Left forelimb (tissue), 1 donor: Measurements from ENCODE around the gene GRID2.
"Not testable (repeated sequence)": the region's sequence is repeated elsewhere in the genome, so short reads cannot be mapped to it uniquely, and the experiment has no call there.

Experiments used
- DNase-seq: peaks from one replicate; pipeline ENCODE4 v3.0.0-alpha.2; 2018; ENCODE audit warnings: low spot score

Gene GRID2

DNA sequence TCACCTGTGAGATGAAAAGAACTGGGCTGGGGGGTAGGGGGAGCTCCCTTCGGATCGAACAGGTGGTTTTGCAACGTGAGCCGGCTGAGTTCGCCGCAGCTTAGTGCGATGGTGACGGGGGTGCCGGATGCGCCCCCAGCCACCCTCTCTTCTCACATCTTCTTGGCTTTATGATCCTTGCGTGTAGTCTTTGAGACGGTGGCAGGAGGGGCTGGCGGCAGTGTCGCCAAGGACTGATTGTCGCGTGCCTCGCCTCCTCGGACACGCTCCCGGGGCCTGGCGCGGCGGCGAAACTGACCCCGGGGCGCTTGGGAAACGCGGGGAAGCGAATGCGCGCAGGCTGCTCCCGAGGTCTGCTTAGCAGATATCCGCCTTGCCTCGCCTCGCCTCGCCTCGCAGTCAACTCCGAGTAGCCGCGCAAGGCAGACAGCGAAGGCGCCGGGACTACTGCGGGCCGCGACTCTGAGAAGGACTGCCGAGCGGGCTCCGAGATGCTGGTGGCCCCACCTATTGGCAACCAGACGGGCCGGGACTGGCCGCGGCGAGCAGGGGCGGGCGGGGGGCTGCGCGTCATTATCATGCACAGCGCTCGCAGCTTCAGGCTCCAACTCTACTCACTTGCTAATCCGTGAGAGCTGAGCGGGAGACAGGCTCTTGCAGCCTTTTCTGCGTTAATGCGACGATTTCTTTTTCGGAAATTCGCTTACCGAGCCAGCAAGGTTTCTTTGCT lies 1.5 kb downstream of the GRID2 start:
- DNase-seq: peak; percentile 84

DNA sequence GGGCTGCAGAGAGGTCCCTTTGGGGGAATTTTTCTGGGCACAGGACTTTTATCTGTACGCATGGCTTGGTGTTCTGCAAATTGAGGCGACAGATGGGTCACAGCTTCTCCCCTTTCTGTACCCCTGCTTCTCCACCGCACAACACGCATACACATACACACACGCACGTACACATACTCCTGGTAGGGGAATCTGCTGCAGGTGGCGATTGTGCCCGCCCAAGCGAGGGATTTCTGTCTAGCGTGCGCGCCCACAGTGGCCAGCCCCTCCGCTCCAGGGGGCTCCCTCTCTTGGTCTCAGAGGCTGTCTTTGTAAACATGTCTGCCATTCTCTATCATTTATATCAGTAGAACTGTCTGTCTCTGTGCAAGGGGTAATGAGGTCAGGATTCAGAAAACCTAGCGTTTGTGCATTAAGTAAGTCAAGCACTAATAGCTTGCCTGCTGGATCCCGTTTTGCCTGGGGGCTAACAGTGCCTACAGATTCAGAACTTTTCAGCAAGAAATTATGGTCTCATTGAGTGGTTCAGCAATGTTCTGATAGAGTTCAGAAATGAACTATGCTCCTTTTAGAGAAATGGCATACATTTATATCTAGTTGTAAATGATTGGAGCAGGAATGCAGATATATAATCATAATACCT lies 2.2 kb downstream of the GRID2 start:
- DNase-seq: no peak

DNA sequence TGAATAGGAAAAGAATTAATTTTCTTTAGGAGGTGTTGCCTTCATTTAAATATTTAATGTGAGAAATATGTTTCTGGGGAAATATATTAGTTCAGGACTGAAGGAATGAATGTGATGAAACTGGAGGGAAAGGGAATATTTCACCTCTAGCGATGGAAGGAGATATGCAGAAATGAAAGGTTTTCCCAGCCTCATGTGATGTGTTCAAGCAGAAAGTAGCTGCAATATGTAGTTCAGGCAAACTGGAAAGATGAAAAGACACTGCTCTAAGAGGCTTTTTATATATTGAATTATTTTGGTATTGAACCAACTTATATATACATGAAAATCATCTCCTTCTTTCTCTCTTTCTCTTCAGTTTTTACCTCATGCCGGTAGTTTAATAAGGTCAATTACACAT lies 3.4 kb downstream of the GRID2 start:
- no peak for DNase-seq

DNA sequence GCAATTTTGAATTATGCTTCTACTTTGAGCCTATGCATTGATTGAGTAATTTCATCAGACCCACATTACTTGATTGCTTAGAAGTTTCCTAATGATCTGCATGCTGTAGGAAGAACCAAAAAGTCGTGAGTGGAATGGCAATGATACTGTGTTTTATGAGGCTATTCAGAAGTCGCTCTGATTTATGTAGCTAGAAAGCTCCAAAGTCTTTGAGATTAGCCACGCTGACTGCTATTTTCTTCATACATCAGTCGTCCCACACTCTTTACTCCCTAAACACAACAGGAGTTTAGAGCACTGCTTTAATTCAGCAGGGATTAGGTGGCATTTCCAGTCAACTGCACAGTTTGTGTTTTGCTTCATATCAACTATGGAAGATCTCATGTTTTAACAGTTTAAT lies 4.1 kb downstream of the GRID2 start:
- no peak for DNase-seq

DNA sequence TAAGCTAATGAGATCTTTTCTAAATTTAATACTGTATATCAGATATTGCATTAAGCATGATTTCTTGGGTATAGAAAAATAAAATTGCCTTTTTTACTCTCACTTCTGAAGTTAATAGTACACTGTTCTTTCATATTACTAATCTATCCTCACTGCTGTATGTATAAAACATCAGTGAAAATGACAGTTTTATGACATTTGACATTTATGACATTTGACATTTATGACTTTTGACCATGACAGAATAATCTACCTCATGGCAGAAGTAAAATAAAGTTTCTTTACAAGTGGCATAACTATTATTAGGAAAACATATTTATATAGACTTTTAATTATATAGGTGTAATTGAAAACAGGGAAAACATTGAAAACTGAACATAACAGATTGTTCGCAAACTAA lies 13.3 kb downstream of the GRID2 start:
- DNase-seq: no peak

DNA sequence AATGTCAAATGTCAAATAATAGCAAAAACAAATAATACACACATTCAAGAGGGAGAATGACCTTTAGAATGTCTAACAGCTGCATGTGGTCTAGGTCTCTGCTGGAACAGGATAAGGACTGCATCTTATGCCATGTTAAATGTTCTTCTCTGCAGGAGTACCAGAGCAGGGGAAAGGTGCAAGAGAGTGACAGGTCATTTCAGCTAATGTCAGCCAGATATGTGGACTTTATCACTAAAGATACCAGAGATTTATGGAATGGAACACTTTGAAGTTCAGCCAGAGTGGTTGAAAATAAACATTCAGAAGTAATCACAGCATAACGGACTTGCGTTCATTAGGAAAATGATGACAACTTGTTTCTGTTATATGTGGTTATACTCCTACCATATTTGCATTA lies 24.3 kb downstream of the GRID2 start:
- DNase-seq: no peak

DNA sequence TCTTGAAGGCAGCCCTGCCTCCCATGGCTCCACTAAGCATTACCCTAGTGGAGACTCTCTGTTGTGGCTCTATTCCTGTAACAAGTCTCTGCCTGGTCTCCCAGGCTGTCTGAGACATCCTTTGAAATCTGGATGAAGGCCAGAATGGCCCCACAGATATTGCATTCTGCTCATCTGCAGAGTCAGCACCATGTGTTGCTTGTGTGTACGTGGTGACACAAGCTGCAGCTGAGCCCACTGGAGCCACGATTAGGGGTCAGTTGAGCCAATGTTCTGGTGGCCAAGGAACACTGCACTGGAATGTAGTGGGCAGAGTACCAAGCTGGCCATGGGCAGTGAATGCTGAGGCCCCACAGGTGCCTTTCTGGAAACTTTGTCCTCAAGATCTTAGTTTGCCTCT lies 29.2 kb downstream of the GRID2 start:
- DNase-seq: no peak

DNA sequence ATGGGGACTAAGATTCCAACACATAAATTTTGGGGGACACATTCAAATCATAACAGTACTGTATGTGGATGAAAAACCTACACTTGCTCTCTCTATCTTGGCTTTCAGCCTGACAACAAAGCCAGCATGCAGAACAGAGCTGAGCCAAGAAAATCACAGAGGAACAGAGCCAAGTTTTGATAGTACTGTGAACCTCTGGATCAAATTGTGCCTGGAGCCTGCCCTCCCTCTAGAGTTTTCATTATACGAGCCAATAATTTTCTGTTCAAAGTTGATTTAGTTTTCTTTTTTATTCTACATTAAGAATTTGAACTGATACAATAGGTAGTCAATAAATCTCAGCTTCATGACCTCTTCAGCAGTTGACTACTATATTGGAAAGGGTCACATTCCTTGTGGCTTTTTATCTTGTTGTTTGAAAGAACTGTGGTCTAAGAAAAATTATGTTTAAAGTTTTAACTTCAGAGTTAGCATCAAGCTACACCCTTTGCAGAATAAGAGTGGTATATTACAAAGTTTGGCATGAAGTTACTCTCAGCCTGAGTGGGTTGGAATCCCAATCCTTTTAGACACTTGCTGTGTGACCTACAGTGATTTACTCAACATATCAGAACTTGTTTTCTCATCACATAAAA lies 31.1 kb downstream of the GRID2 start:
- DNase-seq: no peak

DNA sequence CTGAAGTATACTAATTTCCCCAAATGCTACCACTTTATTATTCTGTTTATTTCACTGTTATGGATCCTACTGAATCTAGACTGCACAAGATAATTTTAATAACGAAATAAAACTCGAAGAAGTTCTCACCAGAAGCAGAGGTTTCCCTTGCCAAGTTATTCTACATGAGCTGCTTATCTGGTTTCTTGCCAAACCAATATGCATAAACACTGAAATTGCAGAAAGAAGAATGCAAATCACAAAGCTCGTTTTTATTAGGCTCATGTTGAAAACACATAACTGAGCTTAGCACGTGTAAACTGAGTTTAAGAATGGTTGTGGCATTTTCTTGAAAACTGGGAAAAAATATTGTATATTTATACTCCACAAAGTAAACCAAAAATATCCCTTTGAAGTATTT lies 35.9 kb downstream of the GRID2 start:
- no peak for DNase-seq

DNA sequence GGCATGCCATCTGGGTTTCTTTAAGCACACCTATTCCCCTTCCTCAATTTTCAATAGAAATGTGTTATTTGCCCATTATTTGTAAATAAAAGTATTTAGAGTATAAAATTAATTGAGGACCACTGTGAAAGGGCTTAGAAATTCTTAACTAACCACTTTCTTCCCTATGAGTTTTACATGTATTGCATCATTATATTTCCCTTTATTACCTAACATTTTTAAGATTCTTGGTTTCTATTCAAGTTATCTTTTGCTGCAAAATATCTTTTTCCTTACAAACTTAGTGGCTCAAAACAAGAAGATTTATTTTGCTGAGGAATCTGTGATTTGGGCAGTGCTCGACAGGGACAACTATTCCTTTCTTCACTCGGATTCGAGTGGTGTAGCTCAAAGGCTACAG lies 40.5 kb downstream of the GRID2 start:
- no peak for DNase-seq

DNA sequence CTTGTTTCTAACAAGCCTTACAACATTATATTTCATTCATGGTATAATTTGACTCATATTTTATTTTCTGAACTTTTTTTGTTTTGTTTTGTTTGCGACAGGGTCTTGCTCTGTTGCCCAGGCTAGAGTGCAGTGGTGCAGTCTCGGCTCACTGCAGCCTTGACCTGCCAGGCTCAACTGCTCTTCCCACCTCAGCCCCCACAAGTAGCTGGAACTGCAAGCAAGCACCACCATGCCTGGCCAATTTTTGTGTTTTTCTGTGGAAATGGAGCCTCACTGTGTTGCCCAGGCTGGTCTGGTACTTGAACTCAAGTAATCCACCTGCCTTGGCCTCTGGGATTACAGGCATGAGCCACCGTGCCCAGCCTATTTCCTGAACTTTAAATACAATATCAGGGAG lies 42.5 kb downstream of the GRID2 start:
- no peak for DNase-seq

DNA sequence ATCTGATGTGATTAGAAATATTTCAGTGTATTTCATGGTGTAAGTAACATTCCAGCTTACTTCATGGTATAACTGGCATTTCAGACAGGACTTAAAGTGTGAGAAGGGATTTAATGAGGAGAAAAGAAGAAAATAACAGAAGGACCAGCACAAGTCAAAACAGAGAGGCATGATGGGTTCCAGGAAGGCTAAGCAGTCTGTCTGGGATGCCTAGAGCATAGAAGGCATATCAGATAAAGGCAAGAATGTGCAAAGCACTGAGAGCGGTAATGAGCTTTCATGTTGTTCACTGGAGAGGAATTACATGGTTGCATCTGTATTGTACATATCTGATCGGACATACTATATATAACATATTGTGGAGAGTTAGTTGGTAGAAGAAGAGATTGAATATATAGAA lies 54.2 kb downstream of the GRID2 start:
- DNase-seq: no peak

DNA sequence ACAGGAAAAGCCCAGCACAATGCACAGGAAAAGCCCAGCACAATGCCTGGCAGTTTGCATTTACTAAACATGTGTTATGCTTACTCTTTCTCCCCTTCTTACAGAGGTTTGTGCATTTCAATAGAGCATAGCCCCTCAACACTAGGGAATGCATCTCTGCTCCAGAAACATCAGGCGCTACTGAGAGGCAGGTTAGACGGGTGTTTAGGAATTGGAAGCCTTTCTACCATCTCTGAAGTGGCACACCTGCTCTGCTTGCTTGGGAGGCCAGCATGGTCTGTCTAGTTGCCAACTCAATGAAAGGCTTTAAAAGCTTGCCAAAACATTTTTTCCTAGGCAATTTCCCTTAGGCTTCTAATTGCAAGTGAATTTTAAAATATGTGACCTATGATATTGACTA lies 55.7 kb downstream of the GRID2 start:
- no peak for DNase-seq

DNA sequence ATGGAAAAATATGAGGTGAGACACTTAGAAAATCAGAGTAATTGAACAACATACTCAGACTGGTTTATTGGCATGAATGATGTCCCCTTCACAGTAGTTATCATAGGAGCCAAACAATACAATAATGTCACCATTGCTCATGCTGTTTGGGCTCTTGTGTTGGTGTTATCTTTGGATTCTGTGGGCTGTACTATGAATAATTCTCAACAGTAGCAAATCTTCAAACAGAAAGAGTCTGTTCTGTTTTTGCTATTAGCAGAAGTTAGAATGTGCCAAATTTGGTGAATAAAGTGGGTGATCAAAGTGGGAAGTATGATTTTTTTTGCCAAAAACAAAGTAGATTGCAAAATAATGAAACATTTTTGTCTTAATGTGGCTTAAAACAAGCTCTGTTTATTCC lies 58.3 kb downstream of the GRID2 start:
- no peak for DNase-seq

DNA sequence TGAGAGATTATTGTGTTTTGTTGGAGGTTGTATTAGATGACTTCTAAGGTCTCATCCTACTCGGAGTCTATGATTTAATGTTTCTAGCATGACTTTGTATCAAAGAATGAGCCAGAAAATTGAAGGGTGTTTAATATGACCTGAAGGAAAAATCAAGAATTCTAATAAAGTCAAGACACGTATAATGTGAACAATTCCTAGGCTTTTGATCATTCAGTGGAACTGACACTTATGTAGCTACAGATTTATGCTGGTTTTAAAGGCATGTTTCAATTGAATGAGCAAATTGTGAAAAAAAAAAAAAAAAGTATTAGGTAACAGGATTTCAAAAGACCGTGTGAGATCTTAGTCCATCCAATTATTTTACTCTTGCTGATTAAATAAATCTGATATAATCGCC lies 64.9 kb downstream of the GRID2 start:
- DNase-seq: no peak

DNA sequence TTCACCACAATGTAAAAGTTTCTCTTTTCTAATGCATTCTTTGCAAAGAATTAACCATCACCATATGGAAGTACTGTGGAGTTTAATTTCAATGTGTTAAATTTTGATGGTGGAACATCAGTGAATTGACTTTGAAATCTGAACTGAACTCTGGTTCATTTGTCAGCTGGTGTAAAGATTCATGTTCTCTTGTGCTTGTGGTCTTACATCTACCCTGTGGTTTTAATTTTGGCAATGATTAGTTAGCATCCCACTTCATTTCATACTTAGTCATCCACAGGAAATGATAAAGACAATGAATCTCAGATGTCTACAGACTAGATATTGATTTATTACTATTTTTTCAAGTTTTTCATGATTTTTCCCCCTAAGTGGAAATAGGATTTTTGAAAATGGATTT lies 77.8 kb downstream of the GRID2 start:
- DNase-seq: no peak

DNA sequence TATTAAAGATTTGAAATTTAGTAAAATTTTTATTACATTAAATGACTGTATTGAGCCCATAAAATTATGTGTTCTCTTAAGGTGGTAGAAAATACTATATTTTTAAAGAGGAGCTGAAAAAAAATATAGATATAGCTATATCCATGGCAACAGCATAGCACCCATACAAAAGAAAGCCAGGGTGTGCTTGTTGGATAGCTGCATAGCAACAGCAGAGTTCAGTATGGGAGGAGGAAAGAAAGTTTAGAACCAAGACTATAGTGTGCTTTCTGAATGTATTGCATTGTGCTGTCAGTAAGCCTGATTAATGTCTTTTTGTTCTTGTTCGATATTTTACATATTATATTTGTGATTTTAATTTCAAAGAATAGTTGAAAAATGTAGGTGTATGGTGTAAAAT lies 78.4 kb downstream of the GRID2 start:
- DNase-seq: no peak

DNA sequence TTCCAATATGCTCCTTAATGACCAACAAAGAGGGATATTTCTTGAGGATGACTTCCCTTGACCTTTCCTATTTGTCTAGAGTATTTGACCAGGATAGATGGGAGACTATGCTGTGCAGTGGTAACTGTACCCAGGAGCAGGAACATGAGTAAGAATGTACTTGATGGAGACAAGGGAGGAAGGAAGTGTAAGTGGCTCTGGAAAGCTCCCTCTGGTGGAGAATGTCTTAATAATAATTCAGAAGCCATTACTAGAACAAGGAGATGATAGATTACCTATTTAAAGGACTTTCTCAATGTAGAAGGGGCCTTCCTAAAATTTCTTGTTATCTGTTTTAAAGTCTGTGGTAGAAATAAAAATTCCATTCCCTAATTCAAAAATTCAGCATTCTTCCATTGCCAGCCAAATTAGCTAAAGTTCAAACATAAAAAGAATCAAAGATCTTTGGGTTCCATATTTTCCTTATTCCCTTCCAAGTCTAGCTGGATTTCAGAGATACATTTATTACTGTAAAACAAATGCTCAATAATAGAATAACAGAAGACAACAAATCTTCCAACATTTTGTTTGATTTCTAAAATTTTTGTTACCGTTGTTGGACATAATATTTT lies 83.8 kb downstream of the GRID2 start:
- DNase-seq: no peak

DNA sequence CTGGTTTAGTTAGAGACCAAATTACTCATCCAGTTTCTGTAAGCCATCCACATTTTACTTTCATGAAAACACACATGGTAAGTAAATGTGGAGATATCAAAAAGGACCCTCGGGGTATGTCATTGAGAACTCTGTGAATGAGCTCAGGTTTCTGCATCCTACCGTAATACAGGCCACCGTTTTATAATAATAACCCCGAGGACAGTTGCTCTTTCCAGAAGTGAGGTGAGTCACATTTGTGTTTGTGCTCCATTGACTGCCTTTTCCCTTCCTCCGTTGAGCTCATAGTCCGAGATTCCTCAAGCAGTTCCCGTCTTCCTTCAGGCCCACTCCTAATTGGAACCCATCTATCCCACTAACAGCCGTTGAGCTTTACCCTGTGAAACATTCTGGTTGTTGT lies 95.3 kb downstream of the GRID2 start:
- no peak for DNase-seq

DNA sequence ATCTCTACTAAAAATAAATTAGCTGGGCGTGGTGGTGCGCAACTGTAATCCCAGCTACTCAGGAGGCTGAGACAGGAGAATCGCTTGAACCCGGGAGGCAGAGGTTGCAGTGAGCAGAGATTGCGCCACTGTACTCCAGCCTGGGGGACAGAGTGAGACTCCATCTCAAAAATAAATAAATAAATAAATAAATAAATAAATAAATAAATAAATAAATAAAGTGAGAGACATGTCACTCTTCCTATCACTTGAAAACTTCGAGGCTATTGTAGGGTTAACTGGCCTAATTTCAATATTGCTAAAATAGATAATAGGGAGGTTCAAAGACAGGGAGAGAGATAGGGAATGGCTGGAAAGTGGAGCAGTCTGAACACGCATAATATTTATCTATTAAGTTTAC lies 99.8 kb downstream of the GRID2 start:
- not testable (repeated sequence) for DNase-seq

DNA sequence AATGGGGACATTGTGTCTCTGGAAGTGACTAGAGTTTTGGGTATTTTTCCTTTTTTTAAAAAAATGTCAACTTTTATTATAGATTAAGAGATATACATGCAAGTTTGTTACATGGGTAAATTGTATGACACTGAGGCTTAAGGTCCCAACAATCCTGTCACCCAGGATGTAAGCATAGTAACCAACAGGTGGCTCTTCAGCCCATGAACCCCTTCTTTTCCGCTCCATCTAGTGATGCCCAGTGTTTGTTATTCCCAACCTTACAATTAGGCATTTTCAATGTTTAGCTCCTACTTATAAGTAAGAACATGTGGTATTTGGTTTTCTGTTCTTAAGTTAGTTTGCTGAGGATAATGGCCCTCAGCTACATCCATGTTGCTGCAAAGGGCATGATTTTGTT lies 102.7 kb downstream of the GRID2 start:
- DNase-seq: no peak

DNA sequence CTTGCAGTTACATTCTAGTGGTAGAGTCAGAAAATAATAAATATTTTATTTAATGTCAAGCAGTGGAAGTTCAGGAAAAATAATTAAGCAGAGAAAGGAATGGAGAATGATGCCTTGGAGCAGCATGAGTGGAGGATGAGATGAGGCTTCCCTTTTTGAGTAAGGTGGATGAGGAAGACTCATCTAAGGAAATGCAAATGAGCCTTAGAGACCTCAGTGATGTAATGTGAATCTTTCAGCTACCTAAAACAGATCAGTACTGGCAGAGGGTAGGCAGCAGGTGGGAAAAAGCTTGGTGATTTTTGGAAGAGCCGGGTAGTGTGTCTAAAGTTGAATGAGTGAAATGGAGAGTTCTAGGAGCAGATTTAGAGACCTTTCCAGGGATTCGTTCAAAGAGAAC lies 118.2 kb downstream of the GRID2 start:
- no peak for DNase-seq

DNA sequence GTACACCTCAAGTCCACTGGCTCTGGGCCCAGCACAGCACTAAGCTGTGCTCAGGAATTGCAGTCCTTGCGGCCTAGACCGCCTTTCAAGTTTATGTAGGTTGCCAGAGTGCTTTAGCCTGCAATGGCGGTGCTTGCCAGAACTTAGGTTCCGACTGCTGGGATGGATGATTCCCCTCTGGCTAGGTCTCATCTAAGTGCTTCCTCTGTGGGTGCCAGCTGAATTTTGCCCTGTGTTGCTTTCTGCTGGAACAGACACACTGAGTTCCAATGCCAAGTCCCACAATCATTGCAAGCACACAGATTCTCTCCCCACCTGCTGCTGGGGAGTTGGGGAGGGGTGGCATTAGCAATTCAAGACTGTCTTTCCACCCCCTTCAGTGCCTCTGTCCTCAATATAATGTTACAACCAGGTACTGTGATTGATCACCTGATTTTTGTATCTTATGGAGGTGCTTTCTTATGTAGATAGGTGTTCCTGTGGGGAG lies 129.5 kb downstream of the GRID2 start:
- no peak for DNase-seq
